ENCODE results near the gene CHRNG. TPM values are rescaled to one million over a fixed set of nuclear protein-coding genes. Genes with fewer than 3 reads are reported as not detected.

The CHRNG gene, protein sequence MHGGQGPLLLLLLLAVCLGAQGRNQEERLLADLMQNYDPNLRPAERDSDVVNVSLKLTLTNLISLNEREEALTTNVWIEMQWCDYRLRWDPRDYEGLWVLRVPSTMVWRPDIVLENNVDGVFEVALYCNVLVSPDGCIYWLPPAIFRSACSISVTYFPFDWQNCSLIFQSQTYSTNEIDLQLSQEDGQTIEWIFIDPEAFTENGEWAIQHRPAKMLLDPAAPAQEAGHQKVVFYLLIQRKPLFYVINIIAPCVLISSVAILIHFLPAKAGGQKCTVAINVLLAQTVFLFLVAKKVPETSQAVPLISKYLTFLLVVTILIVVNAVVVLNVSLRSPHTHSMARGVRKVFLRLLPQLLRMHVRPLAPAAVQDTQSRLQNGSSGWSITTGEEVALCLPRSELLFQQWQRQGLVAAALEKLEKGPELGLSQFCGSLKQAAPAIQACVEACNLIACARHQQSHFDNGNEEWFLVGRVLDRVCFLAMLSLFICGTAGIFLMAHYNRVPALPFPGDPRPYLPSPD
- not detected in 2 replicates for total RNA-seq

GRCh38 chr2:232539298-232540231, at the start of gene CHRNG:
Gene CHRNG (plus strand): TSS chr2:232539692. CDS start chr2:232539748, 56 bp downstream.

DNA sequence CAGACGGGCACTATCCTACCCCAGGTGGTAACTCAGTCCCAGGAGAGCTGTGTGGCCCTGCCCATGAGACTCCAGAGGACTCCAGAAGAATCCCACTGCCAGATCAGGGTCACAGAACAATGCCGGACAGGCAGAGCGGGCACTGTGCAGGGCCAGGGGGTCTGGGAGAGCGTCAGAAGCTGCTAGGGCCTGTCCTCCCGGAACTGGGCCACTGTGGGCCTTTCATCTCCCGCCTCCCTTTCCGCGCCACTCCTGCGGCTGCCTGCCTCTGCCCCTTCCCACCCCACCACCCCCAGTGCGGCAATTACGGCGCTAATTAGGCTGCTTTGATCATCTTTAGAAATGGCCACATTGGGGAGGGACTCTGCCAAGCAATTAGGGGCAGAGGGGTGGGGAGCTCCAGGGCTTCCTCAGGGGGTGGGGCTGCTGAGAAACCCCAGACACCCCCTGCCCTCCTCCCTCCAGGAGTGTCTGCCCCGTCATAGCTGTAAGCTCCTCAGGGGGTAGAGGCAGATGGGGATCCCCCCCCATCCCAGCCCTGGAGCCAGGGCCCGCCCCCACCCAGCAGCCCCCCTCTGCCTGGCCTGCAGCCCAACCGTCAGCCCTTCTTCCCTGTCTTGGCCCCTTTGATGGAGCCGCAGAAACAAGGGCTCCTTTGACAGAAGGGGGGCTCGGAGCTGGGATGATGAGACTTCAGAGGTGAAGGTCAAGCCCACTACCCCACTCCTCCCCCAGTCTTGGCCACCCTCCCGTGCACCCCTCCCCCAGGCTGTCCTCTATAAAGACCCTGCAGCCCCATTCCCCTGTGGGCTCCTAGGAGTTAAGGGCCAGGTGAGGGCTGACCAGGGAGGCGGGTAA, 19.7 kb upstream of the CHRNG start, which contains the start of gene PRSS56:
Gene PRSS56 (plus strand): TSS at position 808 of the 858 bp plus-strand sequence. CDS start 211 bp downstream, outside the sequence.

GRCh38 chr2:232525791-232526371, 13.6 kb upstream of the CHRNG start, which contains the start of gene CHRND:
Gene CHRND (plus strand): TSS chr2:232526160. CDS start chr2:232526216, 56 bp downstream.

DNA sequence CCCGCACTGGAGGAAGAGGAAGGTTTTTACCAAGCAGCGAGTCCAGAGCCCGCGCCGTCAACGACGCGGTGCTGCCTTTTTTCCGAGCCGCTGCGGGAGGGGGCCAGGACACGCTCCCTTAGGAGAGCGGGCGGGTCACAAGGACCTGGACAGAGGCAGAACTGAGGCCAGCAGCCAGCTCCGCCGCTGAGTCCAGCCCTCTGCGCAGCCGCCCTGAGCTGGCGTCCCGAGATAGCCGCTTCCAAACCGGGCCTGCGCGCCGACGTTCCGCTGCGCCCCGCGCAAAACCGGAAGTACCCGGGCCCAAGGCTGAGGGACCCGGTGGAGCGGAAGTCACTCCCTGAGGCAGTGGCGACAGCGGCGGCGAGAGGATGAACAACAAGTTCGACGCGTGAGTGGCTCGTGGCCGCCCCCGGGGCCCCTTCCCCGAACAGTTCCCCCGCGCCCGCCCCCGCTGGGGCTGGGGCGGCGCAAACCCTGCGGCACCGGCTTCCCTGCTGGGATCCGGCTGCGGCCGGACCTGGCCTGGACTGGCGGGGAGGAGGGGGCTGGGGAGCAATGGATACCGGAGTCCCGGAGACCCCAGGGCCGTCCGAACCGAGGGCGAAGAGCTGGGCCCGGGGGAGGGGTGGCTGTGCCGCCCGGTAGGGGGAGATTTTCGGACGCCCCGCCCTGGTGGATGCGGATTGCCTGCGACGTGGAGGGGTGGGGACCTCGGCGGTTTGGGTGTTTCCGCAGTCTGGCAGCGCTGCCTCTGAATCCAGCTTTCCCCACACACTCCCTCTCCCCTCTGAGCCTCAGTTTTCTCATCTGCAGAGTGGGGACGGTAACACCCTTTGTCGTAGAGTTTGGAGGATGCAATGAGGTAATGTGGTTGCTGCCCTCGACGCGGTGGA, 11.1 kb downstream of the CHRNG start, which contains the start of the genes EIF4E2 and TIGD1:
Gene EIF4E2 (plus strand): TSS at position 336 of the 896 bp plus-strand sequence. CDS start 36 bp downstream, at position 372.
Gene TIGD1 (minus strand): TSS at position 204 of the 896 bp plus-strand sequence. CDS start 675 bp downstream, outside the sequence.

Other genes with a start within 250 kb of the CHRNG start
- gene ALPP, start 160.9 kb upstream of the CHRNG start, total RNA-seq = not detected in 2 replicates
- not detected in 2 replicates for gene ALPG, start 132.8 kb upstream of the CHRNG start, total RNA-seq
- not detected in 2 replicates for gene ALPI, start 83.5 kb upstream of the CHRNG start, total RNA-seq
- gene ECEL1, start 51.9 kb upstream of the CHRNG start, total RNA-seq = not detected in 2 replicates
- not detected in 2 replicates for gene PRSS56, start 19.3 kb upstream of the CHRNG start, total RNA-seq
- gene CHRND, start 13.5 kb upstream of the CHRNG start, total RNA-seq = not detected in 2 replicates
- 2.6 and 3.0 TPM in 2 replicates for gene TIGD1, start 10.9 kb downstream of the CHRNG start, total RNA-seq
- gene EIF4E2, start 11.0 kb downstream of the CHRNG start, total RNA-seq = 96.3 and 135 TPM in 2 replicates
- 0.12 TPM in 1 of 2 replicates, not detected in the other for gene EFHD1, start 93.9 kb downstream of the CHRNG start, total RNA-seq
- 68.5 and 74.1 TPM in 2 replicates for gene GIGYF2, start 157.6 kb downstream of the CHRNG start, total RNA-seq
- not detected in 2 replicates for gene KCNJ13, start 236.9 kb downstream of the CHRNG start, total RNA-seq